ENCODE measurements around the gene TMEFF2.

Gene TMEFF2

DNA sequence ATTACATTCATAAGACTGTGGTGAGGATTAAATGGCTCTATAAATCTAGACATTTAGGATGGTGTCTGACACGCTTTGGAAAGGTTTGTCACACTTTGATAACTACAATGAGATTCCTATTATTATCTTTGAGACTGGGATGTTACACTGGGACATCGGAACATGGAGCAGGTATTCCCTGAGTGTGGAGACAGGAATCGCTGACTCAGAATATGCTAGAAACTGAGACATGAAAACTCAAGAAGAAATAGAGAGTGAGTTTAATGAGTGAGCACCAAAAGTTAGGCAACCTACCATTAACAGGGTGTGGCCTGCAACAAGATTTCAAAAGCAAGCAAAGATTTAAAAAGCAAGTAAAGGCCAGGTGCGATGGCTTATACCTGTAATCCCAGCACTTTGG lies 145.4 kb downstream of the TMEFF2 start:
- TF ChIP-seq SIN3A (IDR thresholded peaks at IDR 0.05; ENCODE audit: borderline replicate concordance, insufficient read depth, low read length) (no peak), TAF1 (IDR thresholded peaks at IDR 0.05; ENCODE audit: borderline replicate concordance, insufficient read depth, low read length) (no peak), POLR2AphosphoS5 (IDR thresholded peaks at IDR 0.05; ENCODE audit: low read depth, low read length) (no peak)
- TF ChIP-seq, protein P1, sequence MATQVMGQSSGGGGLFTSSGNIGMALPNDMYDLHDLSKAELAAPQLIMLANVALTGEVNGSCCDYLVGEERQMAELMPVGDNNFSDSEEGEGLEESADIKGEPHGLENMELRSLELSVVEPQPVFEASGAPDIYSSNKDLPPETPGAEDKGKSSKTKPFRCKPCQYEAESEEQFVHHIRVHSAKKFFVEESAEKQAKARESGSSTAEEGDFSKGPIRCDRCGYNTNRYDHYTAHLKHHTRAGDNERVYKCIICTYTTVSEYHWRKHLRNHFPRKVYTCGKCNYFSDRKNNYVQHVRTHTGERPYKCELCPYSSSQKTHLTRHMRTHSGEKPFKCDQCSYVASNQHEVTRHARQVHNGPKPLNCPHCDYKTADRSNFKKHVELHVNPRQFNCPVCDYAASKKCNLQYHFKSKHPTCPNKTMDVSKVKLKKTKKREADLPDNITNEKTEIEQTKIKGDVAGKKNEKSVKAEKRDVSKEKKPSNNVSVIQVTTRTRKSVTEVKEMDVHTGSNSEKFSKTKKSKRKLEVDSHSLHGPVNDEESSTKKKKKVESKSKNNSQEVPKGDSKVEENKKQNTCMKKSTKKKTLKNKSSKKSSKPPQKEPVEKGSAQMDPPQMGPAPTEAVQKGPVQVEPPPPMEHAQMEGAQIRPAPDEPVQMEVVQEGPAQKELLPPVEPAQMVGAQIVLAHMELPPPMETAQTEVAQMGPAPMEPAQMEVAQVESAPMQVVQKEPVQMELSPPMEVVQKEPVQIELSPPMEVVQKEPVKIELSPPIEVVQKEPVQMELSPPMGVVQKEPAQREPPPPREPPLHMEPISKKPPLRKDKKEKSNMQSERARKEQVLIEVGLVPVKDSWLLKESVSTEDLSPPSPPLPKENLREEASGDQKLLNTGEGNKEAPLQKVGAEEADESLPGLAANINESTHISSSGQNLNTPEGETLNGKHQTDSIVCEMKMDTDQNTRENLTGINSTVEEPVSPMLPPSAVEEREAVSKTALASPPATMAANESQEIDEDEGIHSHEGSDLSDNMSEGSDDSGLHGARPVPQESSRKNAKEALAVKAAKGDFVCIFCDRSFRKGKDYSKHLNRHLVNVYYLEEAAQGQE (IDR thresholded peaks at IDR 0.05; ENCODE audit: insufficient read depth in 1 of 2, low read depth in 2 of 2, low read length in 2 of 2) = no peak

DNA sequence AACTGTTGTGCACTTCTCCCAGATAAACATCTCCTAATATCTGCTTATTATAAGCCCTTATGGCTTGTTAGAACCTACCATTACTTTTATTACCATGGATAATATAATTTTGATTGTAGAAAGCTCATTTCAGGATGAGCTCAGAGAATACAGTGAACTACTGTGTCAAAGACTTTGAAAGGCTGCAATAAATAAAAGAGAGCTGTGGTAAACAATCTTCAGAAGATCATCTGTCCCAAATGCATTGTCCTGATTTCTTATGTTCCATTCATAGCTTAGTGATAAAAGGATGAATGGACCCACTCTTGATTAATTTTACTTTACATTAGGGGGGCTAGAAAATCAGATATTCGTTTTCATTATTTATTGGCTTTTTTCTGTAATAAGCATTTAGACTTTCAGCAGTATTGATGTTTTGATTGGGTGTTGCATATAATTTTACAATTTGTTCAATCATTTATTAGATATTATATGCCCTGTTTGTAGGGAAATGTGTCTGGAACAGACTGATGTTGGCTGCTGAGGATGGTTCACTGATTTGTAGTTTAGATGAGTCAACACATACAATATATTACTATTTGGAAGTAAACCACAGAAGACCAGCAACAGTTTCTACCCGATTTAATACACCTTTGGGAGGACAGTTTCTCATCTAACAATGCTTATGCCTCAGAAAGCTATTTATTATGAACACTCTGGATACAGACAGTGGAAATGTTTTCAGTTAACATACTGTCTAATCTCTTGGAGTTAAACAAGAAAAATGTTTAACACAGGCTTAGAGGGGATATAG lies 147.2 kb downstream of the TMEFF2 start:
- TF ChIP-seq FOXP2 (optimal IDR thresholded peaks at IDR 0.05; ENCODE audit: borderline replicate concordance, extremely low read depth, extremely low read length, insufficient read depth) (no peak), SIN3A (IDR thresholded peaks at IDR 0.05; ENCODE audit: borderline replicate concordance, insufficient read depth, low read length) (no peak), POLR2AphosphoS5 (IDR thresholded peaks at IDR 0.05; ENCODE audit: low read depth, low read length) (no peak), TAF1 (IDR thresholded peaks at IDR 0.05; ENCODE audit: borderline replicate concordance, insufficient read depth, low read length) (no peak)
- TF ChIP-seq, protein P1 (IDR thresholded peaks at IDR 0.05; ENCODE audit: insufficient read depth in 1 of 2, low read depth in 2 of 2, low read length in 2 of 2) = no peak

DNA sequence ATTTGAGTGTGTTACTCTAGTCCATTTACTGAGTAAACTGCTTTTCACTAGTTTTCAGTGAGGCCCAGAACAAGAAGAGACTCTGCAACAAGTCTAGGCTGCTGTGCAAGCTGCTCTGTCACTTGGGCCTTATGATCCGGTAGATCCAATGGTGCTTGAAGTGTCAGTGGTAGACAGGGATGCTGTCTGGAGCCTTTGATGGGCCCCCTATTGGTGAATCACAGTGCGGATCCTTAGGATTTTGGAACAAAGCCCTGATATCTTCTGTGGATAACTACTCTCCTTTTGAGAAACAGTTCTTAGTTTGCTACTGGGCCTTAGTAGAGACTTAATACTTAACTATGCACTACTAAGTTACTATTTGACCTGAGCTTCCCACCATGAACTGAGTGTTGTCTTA lies 150.2 kb downstream of the TMEFF2 start:
- TF ChIP-seq SIN3A (IDR thresholded peaks at IDR 0.05; ENCODE audit: borderline replicate concordance, insufficient read depth, low read length) (no peak), TAF1 (IDR thresholded peaks at IDR 0.05; ENCODE audit: borderline replicate concordance, insufficient read depth, low read length) (no peak), FOXP2 (optimal IDR thresholded peaks at IDR 0.05; ENCODE audit: borderline replicate concordance, extremely low read depth, extremely low read length, insufficient read depth) (no peak)

DNA sequence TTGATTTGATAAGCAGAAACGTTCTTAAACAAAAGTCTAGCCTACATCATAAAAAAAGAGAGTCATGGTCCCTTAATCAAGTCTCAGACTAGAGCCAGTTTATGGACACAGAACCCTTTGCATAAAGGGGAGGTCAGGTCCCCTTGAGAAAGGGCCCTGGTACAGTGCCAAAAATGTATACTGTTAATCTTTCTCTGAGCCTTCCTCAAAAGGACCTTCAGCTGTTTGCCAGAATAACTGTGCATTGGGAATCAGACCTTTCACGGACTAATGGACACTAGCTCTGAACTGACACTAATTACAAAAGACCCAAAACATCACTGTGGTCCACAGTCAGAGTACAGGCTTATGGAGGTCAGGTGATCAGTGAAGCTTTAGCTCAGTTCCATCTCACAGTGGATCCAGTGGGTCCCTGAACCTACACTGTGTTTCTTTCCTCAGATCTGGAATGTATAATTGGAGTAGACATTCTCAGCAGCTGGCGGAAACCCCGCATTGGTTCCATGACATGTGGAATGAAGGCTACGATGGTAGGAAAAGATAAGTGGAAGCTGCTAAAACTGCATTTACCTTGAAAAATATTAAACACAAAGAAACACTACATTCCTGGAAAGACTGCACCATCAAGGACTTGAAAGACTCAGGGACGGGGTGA lies 151.4 kb downstream of the TMEFF2 start:
- TF ChIP-seq SIN3A (IDR thresholded peaks at IDR 0.05; ENCODE audit: borderline replicate concordance, insufficient read depth, low read length) = no peak
- no peak for TF ChIP-seq FOXP2 (optimal IDR thresholded peaks at IDR 0.05; ENCODE audit: borderline replicate concordance, extremely low read depth, extremely low read length, insufficient read depth)
- TF ChIP-seq, protein P1 (IDR thresholded peaks at IDR 0.05; ENCODE audit: insufficient read depth in 1 of 2, low read depth in 2 of 2, low read length in 2 of 2) = no peak
- no peak for TF ChIP-seq POLR2AphosphoS5 (IDR thresholded peaks at IDR 0.05; ENCODE audit: low read depth, low read length)
- no peak for TF ChIP-seq TAF1 (IDR thresholded peaks at IDR 0.05; ENCODE audit: borderline replicate concordance, insufficient read depth, low read length)

DNA sequence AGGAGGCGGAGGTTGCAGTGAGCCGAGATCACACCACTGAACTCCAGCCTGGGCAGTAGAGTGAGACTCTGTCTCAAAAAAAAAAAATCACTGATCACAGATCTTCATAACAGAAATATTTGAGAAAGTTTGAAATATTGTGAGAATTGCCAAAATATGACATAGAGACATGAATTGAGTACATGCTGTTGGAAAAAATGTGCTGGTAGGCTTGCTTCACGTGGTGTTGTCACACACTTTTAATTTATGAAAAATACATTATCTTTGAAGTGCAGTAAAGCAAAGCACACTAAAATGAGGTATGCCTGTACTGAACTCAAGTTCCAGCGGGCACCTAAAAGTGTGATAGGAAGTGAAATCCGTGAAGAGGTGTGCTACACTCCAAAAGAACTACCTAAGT lies 152.6 kb downstream of the TMEFF2 start:
- TF ChIP-seq FOXP2 (optimal IDR thresholded peaks at IDR 0.05; ENCODE audit: borderline replicate concordance, extremely low read depth, extremely low read length, insufficient read depth) = no peak
- TF ChIP-seq TAF1 (IDR thresholded peaks at IDR 0.05; ENCODE audit: borderline replicate concordance, insufficient read depth, low read length) = no peak
- TF ChIP-seq POLR2AphosphoS5 (IDR thresholded peaks at IDR 0.05; ENCODE audit: low read depth, low read length) = no peak
- TF ChIP-seq, protein P1 (IDR thresholded peaks at IDR 0.05; ENCODE audit: insufficient read depth in 1 of 2, low read depth in 2 of 2, low read length in 2 of 2) = no peak
- no peak for TF ChIP-seq SIN3A (IDR thresholded peaks at IDR 0.05; ENCODE audit: borderline replicate concordance, insufficient read depth, low read length)

Data from PFSK-1 (cell line).